ENCODE measurements around the gene ZBTB7C.

Gene ZBTB7C

DNA sequence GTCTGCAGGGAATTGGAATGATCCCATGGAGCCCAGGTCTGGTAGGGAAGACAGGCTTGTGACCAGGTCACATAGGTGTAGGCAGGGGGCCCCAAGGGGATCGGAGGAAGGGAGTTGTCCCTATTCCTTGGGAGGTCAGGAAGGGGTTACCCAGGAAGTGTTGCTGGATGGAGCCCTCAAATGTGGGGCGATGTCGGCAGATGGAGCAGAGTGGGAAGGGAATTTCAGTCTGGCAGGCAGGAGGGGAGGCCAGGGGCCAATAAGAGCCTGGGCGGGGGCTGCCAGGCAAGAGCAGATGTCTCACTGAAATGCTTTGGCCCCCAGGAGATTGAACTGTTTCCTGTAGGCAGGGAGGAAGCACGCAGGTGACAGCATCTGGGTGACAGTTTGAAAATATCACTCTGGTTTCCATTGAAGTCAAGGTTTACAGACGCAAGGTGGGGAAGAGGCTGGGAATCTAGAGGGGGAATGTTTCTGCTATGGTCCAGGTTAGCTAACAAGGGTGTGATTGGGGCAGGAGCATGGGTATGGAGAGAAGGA lies 397.2 kb downstream of the ZBTB7C start:
- Mint-ChIP-seq H3K4me3 (no peak overlapping the region), H3K27ac (no peak overlapping the region), H3K36me3 (ENCODE audit: low read depth) (no peaks in the 10 kb centered on the region), H3K9me3 (peaks cover 17% of the 10 kb centered on the region), H3K27me3 (ENCODE audit: low read depth) (peaks cover 5% of the 10 kb centered on the region), H3K4me1 (peaks cover 13% of the 10 kb centered on the region)
- TF ChIP-seq, protein P1, sequence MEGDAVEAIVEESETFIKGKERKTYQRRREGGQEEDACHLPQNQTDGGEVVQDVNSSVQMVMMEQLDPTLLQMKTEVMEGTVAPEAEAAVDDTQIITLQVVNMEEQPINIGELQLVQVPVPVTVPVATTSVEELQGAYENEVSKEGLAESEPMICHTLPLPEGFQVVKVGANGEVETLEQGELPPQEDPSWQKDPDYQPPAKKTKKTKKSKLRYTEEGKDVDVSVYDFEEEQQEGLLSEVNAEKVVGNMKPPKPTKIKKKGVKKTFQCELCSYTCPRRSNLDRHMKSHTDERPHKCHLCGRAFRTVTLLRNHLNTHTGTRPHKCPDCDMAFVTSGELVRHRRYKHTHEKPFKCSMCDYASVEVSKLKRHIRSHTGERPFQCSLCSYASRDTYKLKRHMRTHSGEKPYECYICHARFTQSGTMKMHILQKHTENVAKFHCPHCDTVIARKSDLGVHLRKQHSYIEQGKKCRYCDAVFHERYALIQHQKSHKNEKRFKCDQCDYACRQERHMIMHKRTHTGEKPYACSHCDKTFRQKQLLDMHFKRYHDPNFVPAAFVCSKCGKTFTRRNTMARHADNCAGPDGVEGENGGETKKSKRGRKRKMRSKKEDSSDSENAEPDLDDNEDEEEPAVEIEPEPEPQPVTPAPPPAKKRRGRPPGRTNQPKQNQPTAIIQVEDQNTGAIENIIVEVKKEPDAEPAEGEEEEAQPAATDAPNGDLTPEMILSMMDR (IDR thresholded peaks at IDR 0.05; ENCODE audit: unreplicated experiment in 3 of 3) = no peak

- Mint-ChIP-seq H3K27ac (no peak overlapping the region), H3K4me1 (peaks cover 7% of the 10 kb centered on the region), H3K27me3 (ENCODE audit: low read depth) (peaks cover 7% of the 10 kb centered on the region), H3K36me3 (ENCODE audit: low read depth) (no peaks in the 10 kb centered on the region), H3K9me3 (peaks cover 14% of the 10 kb centered on the region), H3K4me3 (no peak overlapping the region)
- TF ChIP-seq, protein P1 (IDR thresholded peaks at IDR 0.05; ENCODE audit: unreplicated experiment in 3 of 3) = no peak
These were observed 398.9 kb downstream of the ZBTB7C start for GRCh38 chr18:48010264-48010663.

- TF ChIP-seq, protein P1 (IDR thresholded peaks at IDR 0.05; ENCODE audit: unreplicated experiment in 3 of 3) = no peak
These were observed 400.0 kb downstream of the ZBTB7C start for GRCh38 chr18:48009116-48009745.

DNA sequence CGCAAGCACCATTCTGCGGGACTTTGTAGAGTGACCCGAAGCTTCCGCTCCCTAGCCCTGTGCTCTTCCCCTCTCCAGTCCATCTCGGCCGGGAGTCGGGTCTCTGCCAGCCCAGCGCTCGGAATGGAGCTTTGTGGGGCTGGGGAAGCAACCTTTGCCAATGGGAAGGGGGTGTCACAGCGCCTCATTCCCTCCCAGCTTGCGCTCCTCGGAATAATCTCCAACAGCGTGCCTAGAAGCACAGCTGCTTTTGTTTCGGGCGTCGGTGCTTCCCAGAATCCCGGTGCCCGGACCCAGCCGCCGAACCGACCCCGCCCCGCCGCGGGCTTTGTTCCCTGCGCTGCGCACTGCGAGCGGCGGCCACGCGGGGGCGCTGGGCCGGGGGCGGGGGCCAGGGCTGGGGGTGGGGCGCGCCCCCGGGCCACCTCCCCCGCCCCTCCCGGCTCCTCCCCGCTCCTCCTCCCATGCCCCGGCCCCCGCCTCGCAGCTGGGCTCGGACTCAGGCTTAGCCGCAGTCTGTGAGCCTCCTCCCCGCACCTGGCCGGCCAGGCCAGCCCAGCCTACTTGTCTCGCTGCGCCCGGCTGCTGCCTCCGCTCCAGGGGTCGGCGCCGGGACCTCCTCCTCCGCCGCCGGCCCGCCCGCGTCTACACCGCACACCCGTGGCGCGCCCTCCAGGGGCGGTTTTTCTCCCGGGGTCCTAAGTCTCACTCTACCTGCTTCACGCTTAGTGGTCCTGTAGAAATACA lies 401.1 kb downstream of the ZBTB7C start:
- Mint-ChIP-seq H3K27me3 (ENCODE audit: low read depth) (peaks cover 7% of the 10 kb centered on the region), H3K4me1 (peaks cover 7% of the 10 kb centered on the region), H3K27ac (peak overlapping the region; percentile 74 to 95 (median 86)), H3K4me3 (peak overlapping the region; percentile 74 to 86 (median 85)), H3K36me3 (ENCODE audit: low read depth) (no peaks in the 10 kb centered on the region), H3K9me3 (no peaks in the 10 kb centered on the region)
- TF ChIP-seq, protein P1 (IDR thresholded peaks at IDR 0.05; ENCODE audit: unreplicated experiment in 3 of 3) = peak; percentile 83 to 90 (median 84)

More at GRCh38 chr18:48009116-48009745, 400.0 kb downstream of the ZBTB7C start:
- peaks cover 7% of the 10 kb centered on the region for H3K4me1 Mint-ChIP-seq
- H3K27ac Mint-ChIP-seq = peak overlapping the region; percentile 48 to 74 (median 58)
- peaks cover 7% of the 10 kb centered on the region for H3K9me3 Mint-ChIP-seq
- H3K36me3 Mint-ChIP-seq (ENCODE audit: low read depth) = no peaks in the 10 kb centered on the region
- peak overlapping the region; percentile 64 to 86 (median 85) for H3K4me3 Mint-ChIP-seq
- peaks cover 7% of the 10 kb centered on the region for H3K27me3 Mint-ChIP-seq (ENCODE audit: low read depth)

GRCh38 chr18:48007381-48007780 lies 401.8 kb downstream of the ZBTB7C start:
- H3K27me3 Mint-ChIP-seq (ENCODE audit: low read depth) = peaks cover 7% of the 10 kb centered on the region
- peak overlapping the region in 1 of 3 experiments; percentile 70 for H3K27ac Mint-ChIP-seq
- H3K9me3 Mint-ChIP-seq = no peaks in the 10 kb centered on the region
- TF ChIP-seq, protein P1 (IDR thresholded peaks at IDR 0.05; ENCODE audit: unreplicated experiment in 3 of 3) = no peak
- peaks cover 7% of the 10 kb centered on the region for H3K4me1 Mint-ChIP-seq
- H3K4me3 Mint-ChIP-seq = peak overlapping the region in 1 of 3 experiments; percentile 19
- no peaks in the 10 kb centered on the region for H3K36me3 Mint-ChIP-seq (ENCODE audit: low read depth)

All from nephron (organoid).